ENCODE results near the gene MGAT3. TPM values are rescaled to one million over a fixed set of nuclear protein-coding genes. Genes with fewer than 3 reads are reported as not detected.

MGAT3 gene
- total RNA-seq, 2 donors from 2014 or later = 0.82 to 7.4 TPM

DNA sequence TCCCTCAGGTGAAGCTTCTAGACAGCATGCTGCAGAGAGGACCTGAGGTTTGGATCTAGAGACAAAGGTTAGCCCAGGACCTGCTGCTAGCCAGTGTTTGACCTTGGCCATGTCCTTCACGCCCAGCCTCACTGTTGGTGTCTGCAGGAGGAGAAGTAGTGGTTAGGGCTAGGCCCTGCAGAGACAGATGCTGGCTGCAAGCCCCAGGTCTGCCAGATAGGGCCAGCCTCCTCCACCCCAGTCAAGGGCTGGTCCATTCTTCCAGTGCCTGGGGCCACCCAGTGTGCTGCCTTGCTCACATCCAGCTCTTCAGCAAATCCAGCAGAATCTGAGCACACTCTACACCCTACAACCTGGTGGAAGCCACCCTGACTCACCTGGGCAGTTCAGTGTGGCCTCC is 23.7 kb downstream of the MGAT3 start:
- Histone ChIP-seq H3K27ac (no peak overlapping the region), H3K4me1 (replicated peaks) (no peaks in the 10 kb centered on the region), H3K4me3 (no peak overlapping the region), H3K36me3 (no peaks in the 10 kb centered on the region), H3K27me3 (replicated peaks; ENCODE audit: insufficient read depth) (no peaks in the 10 kb centered on the region), H3K9me3 (no peaks in the 10 kb centered on the region)
- DNase-seq (ENCODE audit: low spot score) = no peak
- intact Hi-C loops (cut with DNase I) = no loop called here
- TF ChIP-seq, protein P1, sequence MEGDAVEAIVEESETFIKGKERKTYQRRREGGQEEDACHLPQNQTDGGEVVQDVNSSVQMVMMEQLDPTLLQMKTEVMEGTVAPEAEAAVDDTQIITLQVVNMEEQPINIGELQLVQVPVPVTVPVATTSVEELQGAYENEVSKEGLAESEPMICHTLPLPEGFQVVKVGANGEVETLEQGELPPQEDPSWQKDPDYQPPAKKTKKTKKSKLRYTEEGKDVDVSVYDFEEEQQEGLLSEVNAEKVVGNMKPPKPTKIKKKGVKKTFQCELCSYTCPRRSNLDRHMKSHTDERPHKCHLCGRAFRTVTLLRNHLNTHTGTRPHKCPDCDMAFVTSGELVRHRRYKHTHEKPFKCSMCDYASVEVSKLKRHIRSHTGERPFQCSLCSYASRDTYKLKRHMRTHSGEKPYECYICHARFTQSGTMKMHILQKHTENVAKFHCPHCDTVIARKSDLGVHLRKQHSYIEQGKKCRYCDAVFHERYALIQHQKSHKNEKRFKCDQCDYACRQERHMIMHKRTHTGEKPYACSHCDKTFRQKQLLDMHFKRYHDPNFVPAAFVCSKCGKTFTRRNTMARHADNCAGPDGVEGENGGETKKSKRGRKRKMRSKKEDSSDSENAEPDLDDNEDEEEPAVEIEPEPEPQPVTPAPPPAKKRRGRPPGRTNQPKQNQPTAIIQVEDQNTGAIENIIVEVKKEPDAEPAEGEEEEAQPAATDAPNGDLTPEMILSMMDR (IDR thresholded peaks at IDR 0.05) = no peak
- TF ChIP-seq POLR2A (IDR thresholded peaks at IDR 0.05) (no peak), POLR2AphosphoS5 (IDR thresholded peaks at IDR 0.05) (no peak)
- 71% methylated on average over 1 of the region's 1 CpG for WGBS

DNA sequence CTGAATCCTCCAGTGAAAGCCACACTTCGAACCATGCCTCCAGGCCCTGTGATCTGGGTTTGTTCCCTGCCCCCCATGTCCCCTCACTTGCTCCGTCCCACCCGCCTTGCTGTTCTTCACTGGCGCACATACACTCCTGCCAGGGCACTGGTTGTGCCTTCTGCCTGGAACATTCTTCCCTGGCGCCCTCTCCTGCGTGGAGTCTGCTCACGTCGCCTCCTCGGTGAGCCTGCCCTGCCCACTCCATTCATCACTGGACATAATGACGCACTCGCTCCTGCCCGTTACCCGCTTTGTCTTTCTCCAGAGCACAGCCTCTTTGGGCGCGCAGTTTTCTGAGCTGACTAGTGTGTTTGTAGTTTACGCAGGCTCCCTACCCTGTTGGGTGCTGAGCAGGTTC is 24.2 kb downstream of the MGAT3 start:
- Histone ChIP-seq H3K9me3 (no peaks in the 10 kb centered on the region), H3K36me3 (no peaks in the 10 kb centered on the region), H3K4me1 (replicated peaks) (no peaks in the 10 kb centered on the region), H3K27ac (no peak overlapping the region), H3K27me3 (replicated peaks; ENCODE audit: insufficient read depth) (no peaks in the 10 kb centered on the region), H3K4me3 (no peak overlapping the region)
- DNase-seq (ENCODE audit: low spot score) = no peak
- TF ChIP-seq POLR2AphosphoS5 (IDR thresholded peaks at IDR 0.05) (no peak), POLR2A (IDR thresholded peaks at IDR 0.05) (no peak)
- TF ChIP-seq, protein P1 (IDR thresholded peaks at IDR 0.05) = no peak
- WGBS = 87% methylated on average over 16 of the region's 16 CpGs
- intact Hi-C loops (cut with DNase I) = no loop called here

DNA sequence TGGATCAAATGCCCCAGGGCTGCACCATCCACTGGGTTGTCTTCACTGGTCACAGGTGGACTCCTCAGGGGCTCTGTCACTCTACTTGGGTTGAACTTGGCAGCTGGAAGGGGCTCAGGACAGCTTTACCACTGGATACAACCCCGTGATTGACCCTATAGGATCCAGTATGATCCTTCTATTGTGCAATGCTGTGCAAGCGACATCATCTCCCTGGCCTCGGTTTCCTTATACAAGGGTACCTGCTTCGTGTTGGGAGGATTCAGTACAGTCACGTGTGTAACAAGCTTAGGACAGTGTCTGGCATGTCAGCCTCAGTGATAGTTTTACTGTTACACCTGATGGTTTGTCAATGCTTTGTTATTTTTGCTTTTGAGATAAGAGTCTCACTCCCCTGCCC is 24.8 kb downstream of the MGAT3 start:
- 84% methylated on average over 4 of the region's 5 CpGs for WGBS
- Histone ChIP-seq H3K9me3 (no peaks in the 10 kb centered on the region), H3K4me3 (no peak overlapping the region), H3K27me3 (replicated peaks; ENCODE audit: insufficient read depth) (no peaks in the 10 kb centered on the region), H3K36me3 (no peaks in the 10 kb centered on the region), H3K4me1 (replicated peaks) (no peaks in the 10 kb centered on the region), H3K27ac (no peak overlapping the region)
- intact Hi-C loops (cut with DNase I) = no loop called here
- DNase-seq (ENCODE audit: low spot score) = no peak
- TF ChIP-seq, protein P1 (IDR thresholded peaks at IDR 0.05) = no peak
- TF ChIP-seq POLR2A (IDR thresholded peaks at IDR 0.05) = no peak
- TF ChIP-seq POLR2AphosphoS5 (IDR thresholded peaks at IDR 0.05) = no peak

DNA sequence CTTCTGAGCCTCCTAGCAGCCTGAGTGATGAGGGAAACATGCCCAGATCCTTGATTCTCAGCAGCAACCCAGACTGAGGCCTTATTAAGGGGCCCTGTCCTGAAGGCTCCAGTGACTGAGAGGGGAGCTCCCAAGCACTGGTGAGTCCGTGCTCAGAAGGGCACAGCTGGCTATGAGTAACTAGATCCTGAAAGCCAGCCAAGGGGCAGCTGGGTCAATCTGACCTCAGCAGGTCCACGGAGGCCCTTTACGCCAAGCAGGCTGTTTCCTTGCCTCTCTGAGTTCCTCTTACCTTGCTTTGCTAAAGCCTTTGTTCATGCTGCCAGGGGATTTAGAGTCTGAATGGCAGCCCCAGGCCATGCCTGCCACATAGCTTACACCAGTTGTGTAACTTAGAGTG is 26.0 kb downstream of the MGAT3 start:
- TF ChIP-seq, protein P1 (IDR thresholded peaks at IDR 0.05) = no peak
- TF ChIP-seq POLR2AphosphoS5 (IDR thresholded peaks at IDR 0.05) = no peak
- no peak for TF ChIP-seq POLR2A (IDR thresholded peaks at IDR 0.05)
- no peaks in the 10 kb centered on the region for H3K9me3 ChIP-seq
- no peak overlapping the region for H3K4me3 ChIP-seq
- H3K4me1 ChIP-seq (replicated peaks) = no peaks in the 10 kb centered on the region
- intact Hi-C loops (cut with DNase I) = no loop called here
- no peaks in the 10 kb centered on the region for H3K27me3 ChIP-seq (replicated peaks; ENCODE audit: insufficient read depth)
- H3K27ac ChIP-seq = no peak overlapping the region
- H3K36me3 ChIP-seq = no peaks in the 10 kb centered on the region
- no peak for DNase-seq (ENCODE audit: low spot score)
- WGBS = 82% methylated on average over 3 of the region's 3 CpGs

DNA sequence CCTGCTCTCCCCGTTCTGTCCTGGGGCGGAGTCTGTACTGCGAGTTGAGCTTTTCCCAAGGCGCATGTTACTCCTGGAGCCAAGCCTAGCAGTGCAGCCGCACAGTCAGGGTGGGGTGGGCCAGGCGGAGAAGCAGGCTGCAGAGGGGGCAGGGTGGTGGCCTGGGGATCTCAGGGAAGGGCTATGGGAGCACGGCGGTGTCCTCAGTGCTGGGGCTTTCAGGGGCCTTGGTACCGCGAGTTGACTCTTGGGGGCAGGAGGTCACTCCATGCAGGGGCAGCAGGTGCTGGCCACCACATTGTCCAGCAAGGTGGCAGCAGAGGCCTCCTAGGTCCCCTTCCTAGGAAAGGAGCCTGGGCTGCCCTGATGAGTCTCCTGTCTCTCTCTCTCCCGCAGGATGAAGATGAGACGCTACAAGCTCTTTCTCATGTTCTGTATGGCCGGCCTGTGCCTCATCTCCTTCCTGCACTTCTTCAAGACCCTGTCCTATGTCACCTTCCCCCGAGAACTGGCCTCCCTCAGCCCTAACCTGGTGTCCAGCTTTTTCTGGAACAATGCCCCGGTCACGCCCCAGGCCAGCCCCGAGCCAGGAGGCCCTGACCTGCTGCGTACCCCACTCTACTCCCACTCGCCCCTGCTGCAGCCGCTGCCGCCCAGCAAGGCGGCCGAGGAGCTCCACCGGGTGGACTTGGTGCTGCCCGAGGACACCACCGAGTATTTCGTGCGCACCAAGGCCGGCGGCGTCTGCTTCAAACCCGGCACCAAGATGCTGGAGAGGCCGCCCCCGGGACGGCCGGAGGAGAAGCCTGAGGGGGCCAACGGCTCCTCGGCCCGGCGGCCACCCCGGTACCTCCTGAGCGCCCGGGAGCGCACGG is 30.4 kb downstream of the MGAT3 start:
- intact Hi-C loops (cut with DNase I) = no loop called here
- TF ChIP-seq, protein P1 (IDR thresholded peaks at IDR 0.05) = no peak
- TF ChIP-seq POLR2A (IDR thresholded peaks at IDR 0.05) (no peak), POLR2AphosphoS5 (IDR thresholded peaks at IDR 0.05) (no peak)
- Histone ChIP-seq H3K27ac (no peak overlapping the region), H3K4me3 (no peak overlapping the region), H3K36me3 (no peaks in the 10 kb centered on the region), H3K9me3 (no peaks in the 10 kb centered on the region), H3K4me1 (replicated peaks) (no peaks in the 10 kb centered on the region), H3K27me3 (replicated peaks; ENCODE audit: insufficient read depth) (no peaks in the 10 kb centered on the region)
- no peak for DNase-seq (ENCODE audit: low spot score)
- WGBS = 87% methylated on average over 40 of the region's 45 CpGs
